AG09319 (cell line): Measurements from ENCODE around the gene CCDC54.
A peak's percentile ranks its signal among the peaks of the same experiment; 100 is the strongest.

ENCODE experiments used
- DNase-seq: peaks from one replicate; pipeline ENCODE4 v3.0.0-alpha.2; 2010; ENCODE audit warnings: low read depth; ENCODE audit errors: extremely low read depth
- TF ChIP-seq, protein P1 (sequence below): IDR thresholded peaks from 2 replicates; pipeline ENCODE4 v1.5.1; 2011; ENCODE audit warnings: low read depth, mild to moderate bottlenecking, inconsistent platforms, low read length, moderate library complexity

CCDC54 gene

DNA sequence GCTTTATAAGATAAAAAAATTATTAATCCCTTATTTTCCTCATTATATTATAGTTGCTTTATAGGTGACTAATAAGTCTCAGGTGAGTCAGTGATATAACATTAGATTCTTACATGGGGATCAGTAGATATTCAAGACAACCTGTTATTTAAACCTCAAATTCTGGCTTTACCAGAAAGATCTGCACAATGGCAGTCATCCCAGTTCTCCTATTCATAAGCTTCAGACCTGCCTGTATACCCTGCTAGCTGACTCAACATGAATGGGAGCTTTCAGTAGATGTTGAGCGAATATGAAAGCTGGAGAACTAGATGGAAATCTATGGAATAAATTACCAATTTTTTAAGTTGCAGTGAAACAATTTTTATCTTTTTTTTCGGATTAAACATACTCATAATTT, 20.5 kb upstream of the CCDC54 start:
- DNase-seq: no peak
- TF ChIP-seq, protein P1, sequence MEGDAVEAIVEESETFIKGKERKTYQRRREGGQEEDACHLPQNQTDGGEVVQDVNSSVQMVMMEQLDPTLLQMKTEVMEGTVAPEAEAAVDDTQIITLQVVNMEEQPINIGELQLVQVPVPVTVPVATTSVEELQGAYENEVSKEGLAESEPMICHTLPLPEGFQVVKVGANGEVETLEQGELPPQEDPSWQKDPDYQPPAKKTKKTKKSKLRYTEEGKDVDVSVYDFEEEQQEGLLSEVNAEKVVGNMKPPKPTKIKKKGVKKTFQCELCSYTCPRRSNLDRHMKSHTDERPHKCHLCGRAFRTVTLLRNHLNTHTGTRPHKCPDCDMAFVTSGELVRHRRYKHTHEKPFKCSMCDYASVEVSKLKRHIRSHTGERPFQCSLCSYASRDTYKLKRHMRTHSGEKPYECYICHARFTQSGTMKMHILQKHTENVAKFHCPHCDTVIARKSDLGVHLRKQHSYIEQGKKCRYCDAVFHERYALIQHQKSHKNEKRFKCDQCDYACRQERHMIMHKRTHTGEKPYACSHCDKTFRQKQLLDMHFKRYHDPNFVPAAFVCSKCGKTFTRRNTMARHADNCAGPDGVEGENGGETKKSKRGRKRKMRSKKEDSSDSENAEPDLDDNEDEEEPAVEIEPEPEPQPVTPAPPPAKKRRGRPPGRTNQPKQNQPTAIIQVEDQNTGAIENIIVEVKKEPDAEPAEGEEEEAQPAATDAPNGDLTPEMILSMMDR: no peak

DNA sequence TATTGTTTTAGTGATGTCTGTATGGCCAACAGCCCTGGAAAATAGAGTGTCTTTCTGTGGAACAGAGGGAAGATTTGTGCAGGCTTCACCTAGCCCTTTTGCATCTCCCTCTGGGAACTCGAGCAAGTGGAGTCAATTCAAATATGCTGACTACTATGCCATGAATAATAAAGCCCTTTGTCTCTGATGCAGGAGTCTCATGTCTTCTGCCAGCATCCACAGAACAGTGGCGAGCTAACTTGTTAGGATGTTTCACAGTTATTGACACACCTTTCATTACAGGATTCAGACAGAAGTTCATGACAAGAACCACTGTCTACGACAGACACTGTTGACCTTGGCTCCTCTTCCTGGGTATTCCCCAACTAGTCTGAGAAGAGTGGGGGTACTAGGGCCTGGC, 15.6 kb upstream of the CCDC54 start:
- DNase-seq: no peak
- TF ChIP-seq, protein P1: no peak

DNA sequence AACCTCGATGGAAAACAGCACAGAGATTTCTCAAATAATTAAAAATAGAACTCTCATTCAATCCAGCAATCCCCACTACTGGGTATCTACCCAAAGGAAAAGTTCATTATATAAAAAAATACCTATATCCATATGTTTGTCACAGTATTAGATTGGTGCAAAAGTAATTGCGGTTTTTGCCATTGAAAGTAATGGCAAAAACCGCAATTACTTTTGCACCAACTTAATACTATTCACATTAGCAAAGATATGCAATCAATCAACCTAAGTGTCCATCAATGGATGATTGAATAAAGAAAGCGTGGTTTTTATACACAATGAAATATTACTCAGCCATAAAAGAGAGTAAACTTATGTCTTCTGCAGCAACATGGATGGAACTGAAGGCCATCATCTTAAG, 12.2 kb upstream of the CCDC54 start:
- DNase-seq: no peak
- TF ChIP-seq, protein P1: no peak

DNA sequence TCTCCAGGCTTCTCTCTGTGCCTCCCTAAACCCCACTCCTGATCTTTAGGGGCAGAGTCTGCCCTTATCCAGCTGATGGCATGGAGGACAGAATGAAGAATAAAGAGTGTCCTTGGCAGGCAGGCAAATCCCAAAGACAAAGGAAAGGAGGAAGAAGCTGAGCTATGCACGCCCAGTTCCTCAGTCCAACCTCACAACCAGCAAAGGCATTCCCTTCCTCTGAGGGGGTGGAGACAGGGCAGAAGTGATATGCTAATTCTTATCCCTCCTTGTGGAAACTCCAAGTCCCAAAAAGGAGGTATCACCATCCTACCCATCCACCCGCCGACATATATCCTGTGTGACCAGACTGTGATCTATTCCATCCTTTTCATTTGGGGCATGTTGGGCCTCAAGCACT, 10.5 kb upstream of the CCDC54 start:
- DNase-seq: no peak
- TF ChIP-seq, protein P1: no peak

DNA sequence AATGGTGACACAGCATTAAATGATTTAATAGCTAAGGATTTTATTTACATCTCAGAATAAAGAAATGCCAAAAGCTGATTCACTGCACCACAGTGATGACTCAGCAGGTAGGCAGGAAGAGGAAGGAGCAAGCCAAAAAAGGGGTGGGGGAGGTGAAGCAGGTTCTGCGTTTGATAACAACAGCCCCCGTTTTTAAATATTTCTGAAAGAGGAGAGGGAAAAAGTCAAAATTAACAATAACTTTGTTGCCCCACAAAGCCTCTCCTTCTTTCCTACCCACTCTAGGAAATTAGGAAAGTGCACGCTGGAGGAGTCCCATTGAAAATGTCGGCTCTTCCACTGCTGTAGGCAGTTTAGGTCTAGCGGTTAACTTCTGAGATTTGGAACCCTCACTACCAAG, 9.9 kb upstream of the CCDC54 start:
- TF ChIP-seq, protein P1: no peak
- DNase-seq: peak; percentile 14

DNA sequence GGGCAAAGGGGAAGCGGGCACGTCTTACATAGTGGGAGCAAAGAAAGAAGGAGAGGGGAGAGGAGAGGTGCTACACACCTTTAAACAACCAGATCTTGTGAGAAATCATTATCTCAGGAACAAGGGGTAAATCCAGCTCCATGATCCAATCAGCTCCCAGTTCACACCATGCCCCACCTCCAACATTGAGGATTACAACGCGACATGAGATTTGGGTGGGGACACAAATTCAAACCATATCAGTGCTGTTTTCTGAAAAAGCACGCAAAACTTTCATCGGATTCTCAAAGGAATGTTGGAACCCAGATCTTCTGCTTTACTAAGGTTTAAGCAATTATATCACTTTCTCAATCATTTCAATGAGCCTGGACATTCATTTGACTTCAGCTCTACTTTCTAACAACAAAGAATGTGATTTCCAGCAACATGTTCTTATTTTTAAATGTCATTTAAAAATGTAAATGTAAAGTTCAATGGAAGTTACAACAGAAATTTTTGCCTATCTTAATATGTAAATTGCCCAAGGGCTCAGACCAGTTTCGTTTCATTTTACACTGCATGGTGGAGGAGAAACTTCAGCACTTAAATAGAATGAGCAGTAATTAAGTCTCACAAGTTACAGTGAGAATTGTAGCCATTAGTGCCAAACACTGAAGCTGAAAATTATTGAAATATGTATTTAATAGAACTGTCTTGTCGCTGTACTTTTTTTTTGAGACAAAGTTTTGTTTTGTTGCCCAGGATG, 8.4 kb upstream of the CCDC54 start:
- no peak for DNase-seq
- TF ChIP-seq, protein P1: no peak

DNA sequence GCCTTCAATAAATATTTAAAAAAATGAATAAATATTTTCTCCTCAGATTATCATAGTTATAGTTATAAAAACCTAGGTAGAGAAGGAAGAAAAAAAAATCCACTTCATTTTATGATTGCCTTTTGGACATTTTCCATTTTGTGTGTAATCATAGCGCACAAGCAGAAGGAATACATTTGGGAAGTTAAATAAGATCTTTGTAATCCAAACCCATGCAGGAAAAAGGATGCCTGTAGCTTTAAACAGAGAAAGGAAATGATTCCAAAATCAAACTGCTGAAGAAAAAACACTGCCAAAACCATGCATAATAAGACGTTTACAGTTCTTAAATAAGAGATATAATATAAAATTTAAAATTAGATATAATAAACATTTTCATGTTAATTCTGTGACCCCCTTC, 7.4 kb upstream of the CCDC54 start:
- TF ChIP-seq, protein P1: no peak
- no peak for DNase-seq
